Kidney (tissue), 14 donors: ENCODE data around the gene TAF5L. TPM values are rescaled to one million over a fixed set of nuclear protein-coding genes. Genes with fewer than 3 reads are reported as not detected.

Source experiments
- DNase-seq, 5 donors: peaks; one replicate each; pipeline ENCODE4 v3.0.0-alpha.2; 2013 to 2020
- FAIRE-seq: peaks from 2 replicates; lab custom pipeline; 2012; peaks lifted over from hg19 to GRCh38; lab: Jason Lieb, UNC
- H3K27ac ChIP-seq, 2 donors: one replicate each; pipeline ENCODE4 v1.7.0; 2013; ENCODE audit warnings: low read depth in 2 of 2, low read length in 2 of 2, inconsistent platforms in 1 of 2
- H3K27me3 ChIP-seq: one replicate; pipeline ENCODE4 v1.7.1; 2013; ENCODE audit warnings: low read length, inconsistent platforms; ENCODE audit not compliant: control insufficient read depth, insufficient read depth
- H3K36me3 ChIP-seq, 3 donors: one replicate each; pipeline versions ENCODE4 v1.7.0 to v1.7.1; 2013; ENCODE audit warnings: low read length in 3 of 3, control low read depth in 1 of 3, inconsistent platforms in 1 of 3; ENCODE audit not compliant: insufficient read depth in 3 of 3, control insufficient read depth in 2 of 3
- H3K4me1 ChIP-seq, 3 donors: one replicate each; pipeline versions ENCODE4 v1.7.0 to v1.7.1; 2013; ENCODE audit warnings: low read length in 3 of 3, inconsistent platforms in 1 of 3, low read depth in 1 of 3; ENCODE audit not compliant: control insufficient read depth in 2 of 3, insufficient read depth in 2 of 3
- H3K4me3 ChIP-seq, 3 donors: one replicate each; pipeline versions ENCODE4 v1.7.0 to v1.8.1; 2013; ENCODE audit warnings: low read length in 3 of 3, control low read depth in 1 of 3, inconsistent platforms in 1 of 3
- H3K9ac ChIP-seq, 3 donors: one replicate each; pipeline versions ENCODE4 v1.7.0 to v1.7.1; 2013; ENCODE audit warnings: low read length in 3 of 3, control low read depth in 1 of 3, inconsistent platforms in 1 of 3
- H3K9me3 ChIP-seq, 3 donors: one replicate each; pipeline versions ENCODE4 v1.7.0 to v1.7.1; 2013; ENCODE audit warnings: low read length in 3 of 3, control low read depth in 1 of 3, inconsistent platforms in 1 of 3; ENCODE audit not compliant: control insufficient read depth in 2 of 3, insufficient read depth in 1 of 3
- CTCF ChIP-seq: IDR thresholded peaks from 3 replicates; pipeline ENCODE4 v1.5.1; 2012; ENCODE audit warnings: mild to moderate bottlenecking, moderate library complexity, borderline replicate concordance; ENCODE audit not compliant: insufficient read depth; ENCODE audit errors: extremely low read depth
- intact Hi-C: fragments of 100-400 bp; cut with DNase I; formaldehyde crosslinking; loops from one replicate; pipeline ENCODE4 v1.11.1; 2022
- polyA plus RNA-seq: library from polyadenylated mRNA; stranded (reverse); fragments of 350-450 nt; fragmentation: Illumina TruSeq; extraction: RNeasy Lipid Tissue Mini Kit (QIAGEN cat#74804); gene quantifications from one replicate; pipeline ENCODE4 v1.2.3, GENCODE V29; 2014; ENCODE audit warnings: low read depth, low replicate concordance; ENCODE audit not compliant: insufficient read depth
- total RNA-seq: library from RNA; stranded (reverse); fragmentation: NEBNext Ultra II Directional; extraction: Animal tissue kit (Norgen Biotek cat#: 25700); gene quantifications from one replicate; pipeline ENCODE4 v1.2.1, GENCODE V29; 2021
- donor health status: control.
- donor health status: control.
- donor health status: control.
- donor health status: control.
- donor health status: control.
- donor health status: DM: yes; HTN: yes; CAD: no.
- donor health status: Normal renal cell carcinoma (clear cell type).

Gene TAF5L
- total and polyA plus RNA-seq, 2 donors from 2014 or later = 7.1 to 19.6 TPM

- H3K27me3 ChIP-seq = no peaks in the 10 kb centered on the region
- no peak for TF ChIP-seq CTCF
- no peak for DNase-seq
- intact Hi-C loops = no loop called here
- H3K4me1 ChIP-seq = peaks cover 0 to 17% (median 0%) of the 10 kb centered on the region in 3 donors
- no peak for FAIRE-seq
- no peaks in the 10 kb centered on the region for H3K9me3 ChIP-seq
- H3K27ac ChIP-seq = no peak overlapping the region
- H3K4me3 ChIP-seq = no peak overlapping the region
- H3K9ac ChIP-seq = peak overlapping the region in 1 of 3 donors; percentile 4
- no peaks in the 10 kb centered on the region for H3K36me3 ChIP-seq
Observed at GRCh38 chr1:229554886-229555621, 70.9 kb downstream of the TAF5L start.

- Histone ChIP-seq H3K9me3 (no peaks in the 10 kb centered on the region), H3K27ac (no peak overlapping the region), H3K27me3 (no peaks in the 10 kb centered on the region), H3K4me1 (peaks cover 0 to 14% (median 0%) of the 10 kb centered on the region in 3 donors), H3K4me3 (no peak overlapping the region), H3K9ac (no peak overlapping the region), H3K36me3 (no peaks in the 10 kb centered on the region)
- intact Hi-C loops = no loop called here
- TF ChIP-seq CTCF = no peak
- DNase-seq (no peak), FAIRE-seq (no peak)
Observed at GRCh38 chr1:229553621-229554130, 72.2 kb downstream of the TAF5L start.

- DNase-seq (no peak), FAIRE-seq (no peak)
- H3K9me3 ChIP-seq = no peaks in the 10 kb centered on the region
- H3K9ac ChIP-seq = no peak overlapping the region
- H3K36me3 ChIP-seq = no peaks in the 10 kb centered on the region
- H3K27me3 ChIP-seq = no peaks in the 10 kb centered on the region
- TF ChIP-seq CTCF = no peak
- peaks cover 0 to 14% (median 0%) of the 10 kb centered on the region in 3 donors for H3K4me1 ChIP-seq
- no peak overlapping the region for H3K4me3 ChIP-seq
- H3K27ac ChIP-seq = no peak overlapping the region
- intact Hi-C loops = no loop called here
Observed at GRCh38 chr1:229552732-229553131, 73.2 kb downstream of the TAF5L start.
